Neural progenitor cell (in vitro differentiated cells): ENCODE data around the gene AHSA1. TPM values are rescaled to one million over a fixed set of nuclear protein-coding genes. Genes with fewer than 3 reads are reported as not detected.

ENCODE experiments used
- DNase-seq: peaks from one replicate; pipeline ENCODE4 v3.0.0-alpha.2; 2016; ENCODE audit warnings: low spot score
- H2AFZ ChIP-seq: fragments of 200-600 bp; sonication (generic); replicated peaks from 2 replicates; pipeline ENCODE4 v1.6.1; 2016; ENCODE audit warnings: antibody characterized with exemption
- H3F3A ChIP-seq: fragments of 200-600 bp; sonication (generic); 2 replicates; pipeline ENCODE4 v1.6.1; 2016; ENCODE audit warnings: antibody characterized with exemption, low read depth
- H3K27ac ChIP-seq: fragments of 200-600 bp; sonication (generic); 2 replicates; pipeline ENCODE4 v1.5.1; 2016; ENCODE audit warnings: mild to moderate bottlenecking
- H3K27me3 ChIP-seq: fragments of 200-600 bp; sonication (generic); 2 replicates; pipeline ENCODE4 v1.6.1; 2016; ENCODE audit warnings: mild to moderate bottlenecking, moderate library complexity
- H3K36me3 ChIP-seq: fragments of 200-600 bp; sonication (generic); 2 replicates; pipeline ENCODE4 v1.5.1; 2016
- H3K4me1 ChIP-seq: fragments of 200-600 bp; sonication (generic); 2 replicates; pipeline ENCODE4 v1.6.1; 2016; ENCODE audit warnings: mixed run types
- H3K4me2 ChIP-seq: fragments of 200-600 bp; sonication (generic); 2 replicates; pipeline ENCODE4 v1.6.1; 2016
- H3K4me3 ChIP-seq: fragments of 200-600 bp; sonication (generic); 2 replicates; pipeline ENCODE4 v1.5.1; 2016
- H3K79me2 ChIP-seq: fragments of 200-600 bp; sonication (generic); 2 replicates; pipeline ENCODE4 v1.6.1; 2016; ENCODE audit warnings: low read depth
- H3K9ac ChIP-seq: fragments of 200-600 bp; sonication (generic); 2 replicates; pipeline ENCODE4 v1.6.1; 2016
- H3K9me3 ChIP-seq: fragments of 200-600 bp; sonication (generic); 2 replicates; pipeline ENCODE4 v1.5.1; 2016; ENCODE audit warnings: low read depth
- H4K20me1 ChIP-seq: fragments of 200-600 bp; sonication (generic); 2 replicates; pipeline ENCODE4 v1.6.1; 2016; ENCODE audit warnings: low read depth
- H3K27ac Mint-ChIP-seq: 3 replicates; pipeline ENCODE4 v1.8.0; 2021; ENCODE audit warnings: mixed read lengths
- H3K27me3 Mint-ChIP-seq: 2 replicates; pipeline ENCODE4 v1.8.0; 2022; ENCODE audit warnings: low read depth, mild to moderate bottlenecking, inconsistent platforms, moderate library complexity, mixed read lengths; ENCODE audit not compliant: insufficient read depth
- H3K36me3 Mint-ChIP-seq: 3 replicates; pipeline ENCODE4 v1.8.0; 2021; ENCODE audit warnings: mixed read lengths
- H3K4me1 Mint-ChIP-seq: 3 replicates; pipeline ENCODE4 v1.8.0; 2021; ENCODE audit warnings: mixed read lengths
- H3K4me3 Mint-ChIP-seq: 3 replicates; pipeline ENCODE4 v1.8.0; 2021; ENCODE audit warnings: mild to moderate bottlenecking, moderate library complexity, mixed read lengths
- H3K9me3 Mint-ChIP-seq: 3 replicates; pipeline ENCODE4 v1.8.0; 2020; ENCODE audit warnings: mixed read lengths
- EZH2 ChIP-seq: fragments of 200-600 bp; sonication (generic); IDR thresholded peaks from 2 replicates; pipeline ENCODE4 v1.6.1; 2017; ENCODE audit warnings: antibody characterized with exemption, mild to moderate bottlenecking, moderate library complexity
- EZH2phosphoT487 ChIP-seq: fragments of 200-600 bp; sonication (generic); IDR thresholded peaks from 2 replicates; pipeline ENCODE4 v1.6.1; 2017; ENCODE audit warnings: antibody characterized with exemption
- total RNA-seq: library from RNA; depleted of rRNA; stranded (reverse); fragments of >200 nt; gene quantifications from 2 replicates; pipeline ENCODE4 v1.2.3, GENCODE V29; 2015; ENCODE audit warnings: low replicate concordance
- TF ChIP-seq, protein P1 (sequence below): fragments of 200-600 bp; sonication (generic); IDR thresholded peaks from 2 replicates; pipeline ENCODE4 v1.5.1; 2017; ENCODE audit warnings: antibody characterized with exemption, mild to moderate bottlenecking

Gene AHSA1
- total RNA-seq, 1 donor from 2014 or later = 185 TPM

DNA sequence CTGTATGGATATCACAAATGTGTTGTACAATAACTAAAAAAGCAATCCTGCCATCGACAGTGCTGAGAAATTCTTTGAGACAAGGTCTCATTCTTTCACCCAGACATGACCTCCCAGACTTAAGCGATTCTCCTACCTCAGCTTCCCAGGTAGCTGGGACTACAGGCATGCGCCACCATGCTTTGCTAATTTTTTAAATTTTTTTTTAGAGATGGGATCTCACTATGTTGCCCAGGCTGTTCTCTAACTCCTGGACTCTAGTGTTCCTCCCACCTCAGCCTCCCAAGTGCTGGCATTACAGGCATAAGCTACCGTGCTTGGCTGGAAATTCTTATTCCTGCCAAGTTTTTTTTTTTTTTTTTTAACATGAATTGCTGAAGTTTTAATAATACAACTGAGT is 18.0 kb upstream of the AHSA1 start:
- no peaks in the 10 kb centered on the region for H3K9me3 Mint-ChIP-seq
- Histone ChIP-seq H2AFZ (no peak overlapping the region), H3K79me2 (no peaks in the 10 kb centered on the region), H4K20me1 (no peaks in the 10 kb centered on the region), H3K4me3 (no peak overlapping the region), H3K4me1 (no peaks in the 10 kb centered on the region), H3K4me2 (no peak overlapping the region), H3K27ac (no peak overlapping the region), H3K9me3 (no peaks in the 10 kb centered on the region), H3F3A (no peaks in the 10 kb centered on the region), H3K36me3 (no peaks in the 10 kb centered on the region), H3K9ac (no peak overlapping the region), H3K27me3 (no peaks in the 10 kb centered on the region)
- no peak for DNase-seq
- peaks cover 27% of the 10 kb centered on the region for H3K36me3 Mint-ChIP-seq
- no peak for TF ChIP-seq EZH2
- TF ChIP-seq, protein P1, sequence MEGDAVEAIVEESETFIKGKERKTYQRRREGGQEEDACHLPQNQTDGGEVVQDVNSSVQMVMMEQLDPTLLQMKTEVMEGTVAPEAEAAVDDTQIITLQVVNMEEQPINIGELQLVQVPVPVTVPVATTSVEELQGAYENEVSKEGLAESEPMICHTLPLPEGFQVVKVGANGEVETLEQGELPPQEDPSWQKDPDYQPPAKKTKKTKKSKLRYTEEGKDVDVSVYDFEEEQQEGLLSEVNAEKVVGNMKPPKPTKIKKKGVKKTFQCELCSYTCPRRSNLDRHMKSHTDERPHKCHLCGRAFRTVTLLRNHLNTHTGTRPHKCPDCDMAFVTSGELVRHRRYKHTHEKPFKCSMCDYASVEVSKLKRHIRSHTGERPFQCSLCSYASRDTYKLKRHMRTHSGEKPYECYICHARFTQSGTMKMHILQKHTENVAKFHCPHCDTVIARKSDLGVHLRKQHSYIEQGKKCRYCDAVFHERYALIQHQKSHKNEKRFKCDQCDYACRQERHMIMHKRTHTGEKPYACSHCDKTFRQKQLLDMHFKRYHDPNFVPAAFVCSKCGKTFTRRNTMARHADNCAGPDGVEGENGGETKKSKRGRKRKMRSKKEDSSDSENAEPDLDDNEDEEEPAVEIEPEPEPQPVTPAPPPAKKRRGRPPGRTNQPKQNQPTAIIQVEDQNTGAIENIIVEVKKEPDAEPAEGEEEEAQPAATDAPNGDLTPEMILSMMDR = no peak
- H3K4me3 Mint-ChIP-seq = no peak overlapping the region
- no peaks in the 10 kb centered on the region for H3K4me1 Mint-ChIP-seq
- H3K27ac Mint-ChIP-seq = no peak overlapping the region
- no peaks in the 10 kb centered on the region for H3K27me3 Mint-ChIP-seq

DNA sequence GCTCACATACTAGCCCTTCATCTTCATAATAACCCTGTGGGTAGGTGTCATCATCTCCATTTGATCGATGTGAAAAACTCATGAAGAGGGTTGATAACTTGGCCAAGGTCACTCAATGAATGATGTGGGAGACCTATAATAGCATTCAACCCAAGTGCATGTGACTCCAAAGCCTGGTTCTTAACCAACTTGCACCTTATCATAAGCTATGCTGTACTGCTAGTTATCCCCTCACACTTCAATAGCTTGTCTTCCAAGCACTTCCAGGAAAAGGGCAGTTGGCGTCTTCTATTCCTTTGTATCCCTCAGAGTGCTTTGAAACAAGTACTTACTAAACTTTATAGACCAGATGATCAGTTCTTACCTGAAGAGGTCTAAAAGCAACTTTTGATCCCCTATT is 15.7 kb upstream of the AHSA1 start:
- no peaks in the 10 kb centered on the region for H4K20me1 ChIP-seq
- H3K9me3 ChIP-seq = no peaks in the 10 kb centered on the region
- no peak overlapping the region for H3K9ac ChIP-seq
- Mint-ChIP-seq H3K27me3 (no peaks in the 10 kb centered on the region), H3K9me3 (no peaks in the 10 kb centered on the region), H3K27ac (no peak overlapping the region), H3K4me1 (no peaks in the 10 kb centered on the region), H3K36me3 (peaks cover 22% of the 10 kb centered on the region), H3K4me3 (no peak overlapping the region)
- H3K27me3 ChIP-seq = no peaks in the 10 kb centered on the region
- no peaks in the 10 kb centered on the region for H3F3A ChIP-seq
- H2AFZ ChIP-seq = no peak overlapping the region
- no peaks in the 10 kb centered on the region for H3K79me2 ChIP-seq
- TF ChIP-seq EZH2phosphoT487 (no peak), EZH2 (no peak)
- TF ChIP-seq, protein P1 = no peak
- H3K4me2 ChIP-seq = no peak overlapping the region
- DNase-seq = no peak
- no peaks in the 10 kb centered on the region for H3K4me1 ChIP-seq
- no peak overlapping the region for H3K4me3 ChIP-seq
- H3K27ac ChIP-seq = no peak overlapping the region
- no peaks in the 10 kb centered on the region for H3K36me3 ChIP-seq

DNA sequence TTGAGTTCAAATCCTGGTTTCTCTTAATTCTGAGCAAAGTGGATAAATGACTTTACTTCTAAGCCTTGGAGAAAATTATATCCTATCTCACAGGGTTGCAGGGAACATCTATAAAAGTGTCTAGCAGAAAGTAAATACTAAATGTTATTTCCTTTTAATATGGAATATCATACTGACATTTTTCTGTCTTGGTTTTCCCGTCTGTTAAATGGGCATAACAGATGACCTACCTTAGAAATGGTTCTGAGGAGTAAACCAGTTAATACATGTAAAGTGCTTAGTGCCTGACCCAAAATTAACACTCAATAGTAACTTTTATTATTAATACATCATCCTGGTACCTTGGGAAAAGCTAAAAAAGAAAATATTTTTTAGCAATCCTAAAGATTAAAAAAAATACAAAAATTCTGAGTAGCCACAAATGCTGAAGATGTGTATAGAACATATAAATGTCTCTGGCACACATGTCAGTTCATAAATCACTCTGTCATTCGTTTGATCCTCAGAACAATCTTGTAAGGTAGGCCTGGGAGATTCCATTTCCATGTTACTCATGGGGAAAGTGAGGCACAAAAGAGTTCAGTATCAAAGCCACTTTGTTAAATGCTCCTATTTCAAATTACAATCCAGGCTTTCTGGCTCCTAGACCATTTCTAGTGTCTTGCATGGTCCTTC is 1.8 kb upstream of the AHSA1 start:
- H3K4me3 ChIP-seq = peak overlapping the region; percentile 83
- H3K4me1 Mint-ChIP-seq = peaks cover 26% of the 10 kb centered on the region
- H3K9me3 ChIP-seq = no peaks in the 10 kb centered on the region
- H3K9ac ChIP-seq = no peak overlapping the region
- no peaks in the 10 kb centered on the region for H3K9me3 Mint-ChIP-seq
- TF ChIP-seq, protein P1 = no peak
- no peak for TF ChIP-seq EZH2
- TF ChIP-seq EZH2phosphoT487 = no peak
- H3K79me2 ChIP-seq = peaks cover 50% of the 10 kb centered on the region
- no peak overlapping the region for H2AFZ ChIP-seq
- peaks cover 9% of the 10 kb centered on the region for H3K4me1 ChIP-seq
- H3F3A ChIP-seq = peaks cover 16% of the 10 kb centered on the region
- peaks cover 21% of the 10 kb centered on the region for H4K20me1 ChIP-seq
- H3K36me3 ChIP-seq = peaks cover 7% of the 10 kb centered on the region
- no peaks in the 10 kb centered on the region for H3K27me3 ChIP-seq
- H3K36me3 Mint-ChIP-seq = peaks cover 16% of the 10 kb centered on the region
- H3K27ac Mint-ChIP-seq = no peak overlapping the region
- H3K27me3 Mint-ChIP-seq = peaks cover 3% of the 10 kb centered on the region
- H3K27ac ChIP-seq = no peak overlapping the region
- no peak for DNase-seq
- H3K4me2 ChIP-seq = peak overlapping the region; percentile 87
- H3K4me3 Mint-ChIP-seq = peak overlapping the region; percentile 100
